Calu3 (cell line): Measurements from ENCODE around the gene ICAM3. TPM values are rescaled to one million over a fixed set of nuclear protein-coding genes. Genes with fewer than 3 reads are reported as not detected.
"Not testable (repeated sequence)": the region's sequence is repeated elsewhere in the genome, so short reads cannot be mapped to it uniquely, and the experiment has no call there.

Source experiments
- BruUV-seq: library from RNA; stranded (reverse); fragments of 400-500 nt; replicated peaks from 2 replicates; lab custom pipeline; 2021; lab: Mats Ljungman, UMichigan
- CTCF ChIA-PET: fragments of 300-600 bp; sonication (Branson Sonifier 250); formaldehyde crosslinking; loops from one replicate; lab custom pipeline; 2022; ENCODE audit warnings: antibody characterized with exemption; lab: Charles Lee
- DNase-seq: peaks from one replicate; pipeline ENCODE4 v3.0.0; 2022
- H3K27ac Mint-ChIP-seq: one replicate; pipeline ENCODE4 v1.8.0; 2022; ENCODE audit warnings: mixed read lengths; ENCODE audit not compliant: unreplicated experiment
- H3K27me3 Mint-ChIP-seq: one replicate; pipeline ENCODE4 v1.8.0; 2022; ENCODE audit warnings: mixed read lengths; ENCODE audit not compliant: unreplicated experiment
- H3K36me3 Mint-ChIP-seq: one replicate; pipeline ENCODE4 v1.8.0; 2022; ENCODE audit warnings: mild to moderate bottlenecking, moderate library complexity, mixed read lengths; ENCODE audit not compliant: insufficient read depth, unreplicated experiment
- H3K4me1 Mint-ChIP-seq: one replicate; pipeline ENCODE4 v1.8.0; 2022; ENCODE audit warnings: mild to moderate bottlenecking, low read depth, mixed read lengths; ENCODE audit not compliant: unreplicated experiment
- H3K4me3 Mint-ChIP-seq: one replicate; pipeline ENCODE4 v1.8.0; 2022; ENCODE audit warnings: mild to moderate bottlenecking, low read depth, moderate library complexity, mixed read lengths; ENCODE audit not compliant: unreplicated experiment
- H3K9me3 Mint-ChIP-seq: one replicate; pipeline ENCODE4 v1.8.0; 2022; ENCODE audit warnings: low read depth, mixed read lengths; ENCODE audit not compliant: unreplicated experiment
- intact Hi-C: fragments of 100-400 bp; cut with micrococcal nuclease; formaldehyde crosslinking; loops from one replicate; pipeline ENCODE4 v1.10.0; 2022; ENCODE audit not compliant: unreplicated experiment
- total RNA-seq: library from RNA; stranded (reverse); gene quantifications from 2 replicates; pipeline ENCODE4 v1.2.3, GENCODE V29; 2022
- TF ChIP-seq, protein P1 (sequence below): fragments of 200-600 bp; IDR thresholded peaks from one replicate; pipeline ENCODE4 v1.8.0; 2022; ENCODE audit warnings: antibody characterized with exemption; ENCODE audit not compliant: unreplicated experiment

ICAM3 gene
- total RNA-seq, 1 experiment from 2014 or later: 10.8 TPM

DNA sequence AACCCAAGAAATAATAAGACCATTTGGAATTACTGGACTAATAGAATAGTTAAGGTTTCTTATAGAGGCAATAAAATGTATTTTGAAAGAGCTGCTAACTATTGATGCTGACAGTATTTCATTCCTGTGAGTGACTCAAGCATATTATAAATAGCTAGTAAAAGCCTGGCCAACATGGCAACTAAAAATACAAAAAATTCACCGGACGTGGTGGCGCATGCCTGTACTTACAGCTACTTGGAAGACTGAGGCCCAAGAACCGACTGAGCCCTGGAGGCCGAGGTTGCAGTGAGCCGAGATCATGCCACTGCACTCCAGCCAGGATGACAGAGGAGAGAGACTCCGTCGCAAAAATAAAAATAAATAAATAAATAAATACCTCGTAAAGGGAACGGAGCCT lies 5.4 kb upstream of the ICAM3 start:
- TF ChIP-seq, protein P1, sequence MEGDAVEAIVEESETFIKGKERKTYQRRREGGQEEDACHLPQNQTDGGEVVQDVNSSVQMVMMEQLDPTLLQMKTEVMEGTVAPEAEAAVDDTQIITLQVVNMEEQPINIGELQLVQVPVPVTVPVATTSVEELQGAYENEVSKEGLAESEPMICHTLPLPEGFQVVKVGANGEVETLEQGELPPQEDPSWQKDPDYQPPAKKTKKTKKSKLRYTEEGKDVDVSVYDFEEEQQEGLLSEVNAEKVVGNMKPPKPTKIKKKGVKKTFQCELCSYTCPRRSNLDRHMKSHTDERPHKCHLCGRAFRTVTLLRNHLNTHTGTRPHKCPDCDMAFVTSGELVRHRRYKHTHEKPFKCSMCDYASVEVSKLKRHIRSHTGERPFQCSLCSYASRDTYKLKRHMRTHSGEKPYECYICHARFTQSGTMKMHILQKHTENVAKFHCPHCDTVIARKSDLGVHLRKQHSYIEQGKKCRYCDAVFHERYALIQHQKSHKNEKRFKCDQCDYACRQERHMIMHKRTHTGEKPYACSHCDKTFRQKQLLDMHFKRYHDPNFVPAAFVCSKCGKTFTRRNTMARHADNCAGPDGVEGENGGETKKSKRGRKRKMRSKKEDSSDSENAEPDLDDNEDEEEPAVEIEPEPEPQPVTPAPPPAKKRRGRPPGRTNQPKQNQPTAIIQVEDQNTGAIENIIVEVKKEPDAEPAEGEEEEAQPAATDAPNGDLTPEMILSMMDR: no peak
- no TSS peak for BruUV-seq
- H3K9me3 Mint-ChIP-seq: no peaks in the 10 kb centered on the region
- intact Hi-C loops: no loop called here
- no peaks in the 10 kb centered on the region for H3K4me1 Mint-ChIP-seq
- no peaks in the 10 kb centered on the region for H3K36me3 Mint-ChIP-seq
- CTCF ChIA-PET: no interaction called here
- no peak for DNase-seq
- no peaks in the 10 kb centered on the region for H3K27me3 Mint-ChIP-seq
- no peak overlapping the region for H3K27ac Mint-ChIP-seq
- H3K4me3 Mint-ChIP-seq: no peak overlapping the region

DNA sequence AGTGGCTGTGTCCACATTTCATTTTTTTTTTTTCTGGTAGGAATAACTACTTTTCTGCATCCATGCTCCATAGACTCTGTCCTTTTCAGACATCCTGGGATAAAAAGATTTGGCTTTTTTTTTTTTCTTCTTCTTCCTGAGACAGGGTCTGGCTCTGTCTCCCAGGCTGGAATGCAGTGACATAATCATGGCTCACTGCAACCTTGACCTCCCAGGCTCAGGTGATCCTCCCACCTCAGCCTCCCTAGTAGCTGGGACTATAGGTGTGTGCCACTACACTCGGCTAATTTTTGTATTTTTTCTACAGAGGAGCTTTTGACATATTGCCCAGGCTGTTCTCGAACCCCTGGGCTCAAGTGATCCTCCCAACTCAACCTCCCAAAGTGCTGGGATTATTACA lies 4.1 kb upstream of the ICAM3 start:
- CTCF ChIA-PET: no interaction called here
- DNase-seq: no peak
- Mint-ChIP-seq H3K27ac (no peak overlapping the region), H3K4me3 (no peak overlapping the region), H3K36me3 (no peaks in the 10 kb centered on the region), H3K4me1 (no peaks in the 10 kb centered on the region), H3K9me3 (no peaks in the 10 kb centered on the region), H3K27me3 (no peaks in the 10 kb centered on the region)
- TF ChIP-seq, protein P1: no peak
- no TSS peak for BruUV-seq
- intact Hi-C loops: no loop called here

DNA sequence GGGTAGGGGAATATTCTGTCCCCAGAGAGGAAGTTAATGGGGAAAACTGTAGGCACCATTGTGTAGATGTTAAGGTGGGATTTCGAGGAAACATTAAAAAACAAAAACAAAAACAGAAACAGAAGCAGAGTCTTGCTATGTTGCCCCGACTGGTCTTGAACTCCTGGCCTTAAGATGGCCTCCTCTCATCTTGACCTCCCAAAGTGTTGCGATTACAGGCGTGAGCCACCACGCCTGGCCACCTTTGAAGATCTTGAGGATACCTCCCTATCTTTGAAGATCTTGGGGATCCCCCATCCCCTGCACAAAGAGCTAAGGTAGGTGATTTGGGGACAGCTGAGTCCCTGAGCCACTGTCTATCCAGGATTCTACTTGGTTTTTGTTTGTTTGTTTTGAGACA lies 553 bp upstream of the ICAM3 start:
- CTCF ChIA-PET: interaction anchor here (0.6 kb wide), 1 partner anchor 64 kb away, joined by 3 read pairs; no protein-coding TSS in a partner anchor
- no peaks in the 10 kb centered on the region for H3K27me3 Mint-ChIP-seq
- no peaks in the 10 kb centered on the region for H3K9me3 Mint-ChIP-seq
- no peak for DNase-seq
- H3K4me1 Mint-ChIP-seq: no peaks in the 10 kb centered on the region
- intact Hi-C loops: no loop called here
- BruUV-seq: no TSS peak
- TF ChIP-seq, protein P1: no peak
- no peak overlapping the region for H3K27ac Mint-ChIP-seq
- H3K4me3 Mint-ChIP-seq: no peak overlapping the region
- peaks cover 6% of the 10 kb centered on the region for H3K36me3 Mint-ChIP-seq

DNA sequence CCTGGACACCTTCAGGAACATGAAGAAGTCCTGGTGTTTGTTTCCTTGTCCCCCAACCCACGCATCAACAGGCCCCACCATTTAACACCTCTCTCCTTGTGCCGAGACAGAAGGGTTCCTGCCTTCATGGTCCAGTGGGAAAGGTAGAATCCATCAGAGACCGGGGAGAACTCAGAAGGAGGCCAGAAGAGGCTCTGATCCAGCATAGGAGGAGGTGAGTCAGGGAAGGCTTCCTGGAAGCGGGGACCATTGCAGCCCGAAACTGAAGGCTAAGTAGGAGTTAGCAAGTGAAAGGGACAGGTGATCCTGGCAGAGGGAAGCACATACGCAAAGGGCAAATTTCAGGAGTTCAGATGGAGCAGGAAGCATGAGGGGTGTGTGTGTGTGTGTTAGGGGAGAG lies 484 bp downstream of the ICAM3 start:
- CTCF ChIA-PET: no interaction called here
- DNase-seq: no peak
- Mint-ChIP-seq H3K4me3 (no peak overlapping the region), H3K27me3 (no peaks in the 10 kb centered on the region), H3K9me3 (no peaks in the 10 kb centered on the region), H3K27ac (no peak overlapping the region), H3K36me3 (peaks cover 16% of the 10 kb centered on the region), H3K4me1 (no peaks in the 10 kb centered on the region)
- intact Hi-C loops: no loop called here
- TF ChIP-seq, protein P1: no peak
- BruUV-seq: no TSS peak

DNA sequence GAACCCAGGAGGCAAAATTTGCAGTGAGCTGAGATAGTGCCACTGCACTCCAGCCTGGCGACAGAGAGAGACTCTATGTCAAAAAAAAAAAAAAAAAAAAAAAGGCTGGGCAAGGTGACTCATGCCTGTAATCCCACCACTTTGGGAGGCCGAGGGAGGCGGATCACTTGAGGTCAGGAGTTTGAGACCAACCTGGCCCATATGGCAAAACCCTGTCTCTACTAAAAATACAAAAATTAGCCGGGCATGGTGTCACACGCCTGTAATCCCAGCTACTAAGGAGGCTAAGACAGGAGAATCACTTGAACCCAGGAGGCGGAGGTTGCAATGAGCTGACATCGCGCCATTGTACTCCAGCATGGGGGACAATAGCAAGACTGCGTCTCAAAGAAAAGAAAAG lies 2.7 kb downstream of the ICAM3 start:
- BruUV-seq: not testable (repeated sequence)

More for the DNA sequence above, 2.7 kb downstream of the ICAM3 start:
- CTCF ChIA-PET: interaction anchor here (0.7 kb wide), 2 partner anchors 18 to 457 kb away, joined by 5 to 6 read pairs; no protein-coding TSS in a partner anchor
- H3K4me1 Mint-ChIP-seq, H3K27ac Mint-ChIP-seq, H3K27me3 Mint-ChIP-seq, intact Hi-C loops, H3K4me3 Mint-ChIP-seq, DNase-seq, H3K9me3 Mint-ChIP-seq: not testable (repeated sequence)
- peaks cover 33% of the 10 kb centered on the region for H3K36me3 Mint-ChIP-seq
